ENCODE measurements around the gene CHRNA1. TPM values are rescaled to one million over a fixed set of nuclear protein-coding genes. Genes with fewer than 3 reads are reported as not detected.

Gene CHRNA1
- total RNA-seq: not detected

DNA sequence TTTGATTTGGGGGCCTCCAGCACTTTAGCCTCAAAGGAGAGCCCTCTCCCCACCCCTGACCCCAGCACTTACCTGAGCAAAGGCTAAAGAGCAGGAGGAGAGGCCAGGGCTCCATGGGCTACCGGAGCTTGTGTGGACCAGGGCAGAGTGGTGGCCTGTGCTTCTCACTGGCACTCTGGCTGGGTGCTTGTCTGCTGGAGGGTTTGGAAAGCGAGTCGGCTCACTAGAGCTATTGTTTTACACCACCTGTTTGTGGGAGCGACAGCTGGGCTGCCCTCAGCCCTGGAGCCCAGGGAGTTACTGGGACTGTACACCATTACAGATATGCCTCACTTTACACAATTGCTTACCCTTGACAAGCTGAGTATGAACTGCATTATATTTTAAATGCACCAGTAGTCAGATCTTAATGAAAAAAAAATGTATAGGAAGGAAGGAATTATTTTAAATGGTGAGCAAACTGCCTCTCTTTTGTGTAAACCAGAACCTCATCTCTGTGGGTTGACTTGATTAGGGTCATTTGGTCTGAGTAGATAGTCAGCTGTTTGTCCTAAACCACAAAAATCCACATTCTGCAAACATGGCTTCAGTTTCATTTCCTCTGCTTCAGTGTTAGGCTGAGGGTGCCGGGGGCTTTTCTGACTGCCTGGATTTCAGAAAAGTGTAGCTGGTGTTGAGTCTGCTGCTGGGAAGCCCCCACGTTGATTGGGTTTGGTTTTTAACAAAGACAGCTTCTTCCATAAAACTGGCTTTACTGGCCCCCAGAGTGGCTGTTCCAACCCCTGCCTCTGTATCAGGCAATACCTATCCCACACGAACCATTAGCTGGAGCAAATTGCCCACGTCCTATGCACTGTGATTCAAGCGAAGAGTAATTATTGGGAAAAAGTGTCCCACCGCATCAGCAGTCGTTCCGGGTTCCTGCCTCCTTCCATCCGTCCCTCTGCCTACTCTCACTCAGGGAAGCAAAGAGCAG is at the start of gene CHRNA1:
Gene CHRNA1 (minus strand): TSS at position 193 of the 976 bp plus-strand sequence. CDS start 78 bp downstream, at position 115.
- no peak for DNase-seq

DNA sequence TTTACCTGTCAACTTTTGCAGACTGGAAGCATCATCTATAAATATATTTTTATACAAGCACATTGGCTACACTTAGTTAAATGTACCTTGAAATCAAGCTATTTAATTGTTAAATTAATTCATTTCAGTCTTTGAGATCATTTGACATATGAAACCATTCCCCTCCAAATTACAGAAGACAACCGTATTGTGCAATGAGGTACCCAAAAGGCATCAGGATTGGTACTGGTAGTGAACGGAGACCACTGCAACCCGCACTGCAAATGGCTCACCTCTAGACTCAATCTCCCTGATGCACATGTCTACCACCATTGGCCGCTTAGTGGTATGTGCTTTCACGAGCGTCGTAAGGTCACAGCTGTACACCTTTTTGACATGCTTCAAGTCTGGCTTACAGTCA is 47.8 kb upstream of the CHRNA1 start:
- no peak for DNase-seq

DNA sequence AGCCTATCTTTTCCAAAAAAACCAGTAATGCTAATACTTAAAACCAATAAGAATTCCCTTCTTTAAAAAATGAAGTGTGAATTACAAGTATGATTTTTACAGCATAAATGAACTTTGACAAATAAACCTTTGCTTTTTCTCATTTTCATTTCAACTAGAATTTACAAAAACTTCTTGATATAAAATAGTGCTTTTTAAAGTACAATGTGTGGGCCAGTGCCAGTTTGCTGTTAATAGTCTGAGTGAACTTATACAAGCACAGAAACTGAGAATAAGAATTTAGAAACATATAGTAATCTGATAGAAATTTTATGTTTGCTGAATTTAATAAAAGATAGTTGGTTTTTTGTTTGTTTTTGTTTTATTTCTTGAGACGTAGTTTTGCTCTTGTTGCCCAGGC is 43.7 kb upstream of the CHRNA1 start:
- no peak for DNase-seq

DNA sequence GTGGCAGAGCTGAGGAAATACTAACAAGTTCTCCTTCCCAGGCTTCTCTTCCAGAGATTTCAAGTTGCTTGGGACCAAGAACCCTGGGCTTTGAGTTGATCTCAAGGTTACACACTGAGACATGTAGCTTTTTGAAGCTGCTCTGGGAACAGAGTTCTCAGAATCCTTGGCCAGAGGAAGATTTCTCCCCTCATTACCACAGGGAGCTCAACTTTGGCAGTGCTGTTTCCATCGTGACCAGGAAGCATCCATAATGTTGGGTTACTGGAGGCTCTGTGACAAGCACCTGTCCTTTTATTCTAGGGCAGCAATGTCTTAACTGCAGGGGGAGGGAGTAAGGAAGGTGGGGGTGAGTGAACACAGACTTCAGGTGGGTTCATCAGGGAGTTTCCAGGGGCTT is 41.5 kb upstream of the CHRNA1 start:
- DNase-seq: no peak

DNA sequence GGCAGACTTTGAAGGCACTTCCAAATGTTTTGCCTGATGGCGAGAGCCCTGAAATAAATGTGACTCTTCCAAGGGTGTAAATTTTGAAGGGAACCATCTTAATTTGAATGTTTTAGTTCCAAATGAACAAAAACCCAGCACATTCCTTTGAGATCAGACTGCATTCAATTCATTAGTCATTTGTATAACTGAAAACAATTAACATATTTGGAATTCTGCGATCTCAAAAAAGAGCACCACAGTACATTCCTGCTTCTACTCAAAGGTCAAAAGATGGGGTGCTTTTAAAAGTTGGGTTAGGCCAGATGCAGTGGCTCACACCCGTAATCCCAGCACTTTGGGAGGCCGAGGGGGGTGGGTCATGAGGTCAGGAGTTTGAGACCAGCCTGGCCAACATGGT is 38.2 kb upstream of the CHRNA1 start:
- DNase-seq: no peak

DNA sequence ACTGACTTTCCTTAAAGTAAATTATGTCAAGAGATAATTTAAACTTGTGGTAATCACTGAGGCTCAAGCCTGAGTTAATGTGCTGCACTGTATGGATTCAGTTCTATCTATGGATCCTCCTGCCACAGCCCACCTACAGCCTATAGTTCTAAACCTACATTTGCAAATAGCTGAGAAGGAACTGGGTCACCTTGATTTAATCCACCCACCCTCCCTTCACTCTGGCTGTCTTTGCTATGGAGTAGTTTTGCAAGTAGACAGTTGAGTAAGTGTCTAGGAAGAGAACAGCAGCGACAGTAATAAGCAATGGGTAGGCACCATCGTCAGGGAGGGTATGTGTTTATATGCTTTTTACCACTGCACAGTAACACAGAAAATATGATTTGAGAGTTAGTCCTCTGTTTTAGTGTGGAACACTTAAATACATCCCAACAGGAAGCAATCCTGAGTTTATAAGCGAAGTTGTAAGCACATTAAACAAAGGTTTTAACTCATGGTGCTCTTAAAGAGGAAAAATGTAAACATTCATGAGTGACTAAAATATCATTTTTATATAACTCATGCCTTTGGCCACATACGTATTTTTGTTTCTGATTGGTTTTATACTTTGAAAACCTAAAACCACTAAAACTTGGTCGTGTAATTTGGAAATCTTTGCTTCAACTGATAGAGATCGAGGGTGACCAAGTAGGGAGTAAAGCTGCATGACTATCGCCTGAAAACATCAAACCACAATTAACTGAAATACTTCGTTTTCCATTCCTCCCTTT is 36.3 kb upstream of the CHRNA1 start:
- no peak for DNase-seq

DNA sequence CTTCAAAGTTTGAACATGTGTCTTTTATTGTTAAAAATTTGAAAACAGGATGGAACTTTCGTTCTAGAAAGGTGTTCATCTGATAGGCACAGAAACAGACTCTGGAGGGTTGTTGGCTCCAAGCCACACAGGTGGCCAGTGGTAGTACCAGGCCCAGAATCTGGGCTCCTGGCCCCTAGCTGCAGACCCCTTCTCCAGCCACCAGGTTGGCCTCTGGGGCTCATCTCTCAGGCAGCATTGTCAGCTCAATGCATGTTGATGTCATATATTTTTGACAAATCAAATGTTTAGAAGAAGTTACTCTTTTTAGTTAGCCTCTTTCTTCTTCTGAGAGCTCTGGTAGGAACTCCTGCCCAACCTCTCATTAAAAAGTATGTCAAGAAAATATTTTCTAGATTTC is 34.5 kb upstream of the CHRNA1 start:
- no peak for DNase-seq

DNA sequence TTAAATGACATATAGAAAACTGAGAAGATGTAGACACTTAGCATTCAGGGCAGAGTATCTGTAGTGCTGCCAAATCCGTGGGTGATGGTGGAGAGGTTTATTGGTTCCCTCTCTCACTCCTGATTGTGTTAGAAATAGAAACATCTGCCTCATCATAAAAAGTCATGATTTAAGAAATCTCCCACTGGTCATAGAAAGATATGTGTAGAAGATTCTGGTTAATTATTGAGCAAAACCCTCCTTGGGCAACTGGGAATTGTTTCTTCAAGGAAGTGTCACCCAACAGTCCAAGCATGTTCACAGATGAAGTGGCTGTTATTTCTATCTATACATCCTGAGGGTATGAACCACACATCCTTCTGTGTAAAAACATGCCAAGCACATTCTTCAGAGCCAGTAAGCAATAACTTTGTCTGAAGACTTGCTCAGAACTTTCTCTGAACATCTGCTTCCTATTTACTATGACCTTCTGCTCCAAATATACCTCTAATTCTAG is 33.6 kb upstream of the CHRNA1 start:
- no peak for DNase-seq

DNA sequence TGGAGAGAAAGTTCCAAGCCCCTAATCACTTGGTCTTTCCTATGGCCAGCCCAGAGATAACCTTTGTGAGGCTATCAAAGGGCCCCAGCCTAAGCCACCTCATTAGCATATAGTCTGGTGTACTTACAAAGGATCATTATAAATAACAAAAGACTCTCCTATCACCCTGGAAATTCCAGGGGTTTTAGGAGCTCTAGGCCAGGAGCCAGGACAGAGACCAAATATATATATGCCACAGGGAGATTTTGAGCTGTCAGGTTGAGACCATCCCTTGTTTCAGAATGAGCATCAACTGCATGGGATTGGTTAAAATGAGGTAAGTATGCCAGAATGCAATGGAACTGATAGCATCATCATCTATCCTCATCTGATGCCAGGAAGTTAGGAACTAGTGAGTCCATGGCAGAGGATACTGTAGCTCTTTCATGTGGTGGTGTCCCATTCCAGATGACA is 32.1 kb upstream of the CHRNA1 start:
- no peak for DNase-seq

DNA sequence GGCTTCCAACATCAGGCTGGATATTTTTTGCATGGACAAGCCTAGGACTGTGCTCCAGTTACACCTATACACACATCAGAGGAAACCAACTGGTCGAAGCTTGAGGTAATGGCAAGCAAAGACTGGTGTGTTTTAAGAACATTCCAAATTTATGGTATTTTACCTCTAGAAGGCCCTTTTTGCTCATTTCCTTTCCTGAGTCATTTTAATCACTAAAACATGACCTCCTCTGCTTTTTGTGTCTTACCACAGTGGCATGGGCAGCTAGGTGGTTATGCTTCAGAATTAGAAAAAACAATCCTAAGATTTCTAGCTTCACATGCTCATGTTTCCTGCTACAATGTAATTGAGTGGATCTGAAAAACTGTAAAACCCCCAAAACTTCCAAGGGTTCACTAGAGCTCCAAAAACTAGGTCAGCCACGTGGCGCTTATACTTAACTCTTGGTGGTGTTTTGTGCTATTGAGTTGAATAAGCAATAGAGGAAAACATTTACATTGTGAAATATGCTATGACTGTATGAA is 30.6 kb upstream of the CHRNA1 start:
- DNase-seq: no peak

DNA sequence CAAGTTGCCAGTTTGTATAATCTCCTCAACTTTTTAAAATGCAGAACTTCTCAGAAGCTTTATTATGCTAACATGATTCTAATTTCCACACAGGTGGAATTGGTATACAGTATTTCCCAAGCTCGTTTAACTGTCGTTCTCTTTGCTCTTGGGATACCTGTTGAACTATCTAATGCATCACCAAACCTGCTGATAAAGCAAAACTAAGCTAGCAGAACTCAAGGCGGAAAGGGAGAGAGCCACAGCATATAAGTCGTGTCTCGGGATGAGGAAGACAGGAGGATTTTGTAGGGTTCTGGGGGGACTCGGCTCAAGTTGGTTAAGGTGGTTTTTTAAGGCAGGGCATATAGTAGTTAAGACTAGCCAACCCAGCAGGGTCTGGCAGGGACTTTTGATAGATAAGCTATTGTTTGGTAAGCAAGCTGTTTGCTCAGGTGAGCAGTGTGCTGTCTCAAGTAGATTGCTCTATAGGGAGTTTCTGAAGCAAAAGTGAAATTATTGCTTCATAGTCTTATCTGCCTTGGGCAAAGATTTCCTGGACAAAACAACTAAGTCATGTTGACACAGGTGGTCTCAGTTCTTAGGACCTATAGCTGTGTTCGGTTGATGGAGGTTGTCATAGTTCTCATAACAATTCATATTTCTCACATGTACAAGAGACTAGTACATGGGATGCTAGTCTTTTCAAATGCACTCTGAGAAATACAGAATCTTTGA is 28.2 kb upstream of the CHRNA1 start:
- no peak for DNase-seq

DNA sequence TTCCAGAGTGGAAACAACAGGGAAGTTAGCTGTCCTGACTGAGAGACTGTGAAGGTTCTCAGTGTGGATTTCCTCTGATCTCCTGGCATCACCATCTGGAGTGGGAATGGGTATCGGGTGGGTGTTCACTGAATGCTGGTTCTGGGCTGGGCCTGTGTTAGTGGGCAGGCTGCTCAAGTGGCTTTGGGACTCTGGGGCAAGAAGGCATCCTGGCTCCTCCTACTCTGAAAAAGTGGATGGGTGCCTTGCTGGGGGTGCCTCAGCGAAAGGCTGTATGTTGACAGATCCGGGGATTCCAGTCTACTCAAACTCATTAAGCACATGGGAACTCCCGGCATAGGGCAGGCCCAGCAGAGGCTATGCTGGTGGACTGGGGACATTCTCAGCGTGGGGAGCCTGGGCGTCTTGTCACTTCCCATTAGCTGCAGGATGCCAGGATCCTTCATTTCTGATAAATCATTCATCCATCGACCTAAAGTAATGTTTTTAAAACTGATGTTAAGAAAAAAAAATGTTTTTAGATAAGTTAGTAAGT is 27.5 kb upstream of the CHRNA1 start:
- DNase-seq: no peak

DNA sequence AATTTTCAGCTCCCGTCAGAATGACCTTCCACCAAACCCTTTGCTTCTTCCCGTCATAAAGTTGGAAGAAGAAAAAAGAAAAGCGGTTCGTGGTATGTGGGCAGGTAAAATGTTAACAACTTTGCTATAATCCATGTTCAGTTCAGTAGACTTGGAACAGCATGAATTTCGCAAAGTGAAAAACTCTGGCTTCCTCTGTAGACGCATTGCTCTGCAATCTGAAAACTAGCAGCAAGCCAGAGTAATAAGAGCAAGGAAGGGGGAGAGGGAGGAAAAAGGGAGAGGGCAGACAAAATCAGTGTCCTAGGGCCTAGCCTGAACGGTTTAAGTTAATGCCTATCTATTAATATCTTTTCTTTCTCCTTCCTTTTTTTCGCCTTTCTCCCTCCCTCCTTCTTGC is 26.7 kb upstream of the CHRNA1 start:
- DNase-seq: no peak

DNA sequence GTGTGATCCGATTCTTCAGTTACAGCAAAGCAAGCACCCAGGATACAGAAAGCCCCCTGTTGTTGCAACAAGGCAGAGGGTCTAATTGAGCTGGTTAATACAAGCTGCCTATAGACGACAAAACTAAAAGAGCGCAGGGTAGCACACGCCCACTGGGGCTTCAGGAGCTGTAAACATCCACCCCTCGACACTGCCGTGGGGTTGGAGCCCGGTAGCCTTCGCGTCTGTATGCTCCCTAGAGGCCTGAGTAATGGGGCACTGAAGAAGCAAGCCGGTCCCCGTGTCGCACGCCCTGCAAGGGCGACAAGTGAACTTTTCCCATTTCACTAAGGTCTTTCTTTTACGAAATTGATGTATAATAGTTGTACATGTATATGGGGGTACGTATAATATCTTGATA is 24.7 kb upstream of the CHRNA1 start:
- no peak for DNase-seq

DNA sequence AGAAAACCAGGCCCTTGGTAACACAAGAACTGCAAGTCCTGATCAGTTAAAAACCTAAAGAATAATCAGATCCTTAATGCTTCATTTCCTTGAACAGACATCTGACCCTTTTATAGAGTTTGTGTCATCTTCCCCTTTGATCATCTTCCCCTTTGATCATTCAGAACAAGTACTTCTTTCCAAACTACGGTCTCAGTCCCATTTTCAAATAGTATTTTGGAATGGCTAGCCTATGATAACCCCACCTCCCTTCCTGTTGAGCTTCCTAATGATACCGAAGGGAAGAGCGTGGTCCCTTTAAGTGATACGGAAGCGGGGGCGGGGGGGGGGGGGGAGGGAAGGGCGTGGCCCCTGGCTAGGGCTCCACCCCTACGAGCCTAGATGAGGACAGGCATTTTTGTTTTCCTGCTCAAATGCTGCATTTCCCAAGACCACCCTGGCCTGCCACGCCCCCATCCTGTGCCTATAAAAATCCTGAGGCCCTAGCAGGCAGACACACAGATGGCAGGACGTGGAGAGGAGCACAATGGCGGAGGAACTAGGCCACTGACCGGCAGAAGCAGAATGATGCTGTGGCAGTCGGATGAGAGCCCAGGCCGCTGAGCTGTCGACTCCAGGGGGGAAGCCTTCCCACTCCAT is 24.1 kb upstream of the CHRNA1 start:
- no peak for DNase-seq

DNA sequence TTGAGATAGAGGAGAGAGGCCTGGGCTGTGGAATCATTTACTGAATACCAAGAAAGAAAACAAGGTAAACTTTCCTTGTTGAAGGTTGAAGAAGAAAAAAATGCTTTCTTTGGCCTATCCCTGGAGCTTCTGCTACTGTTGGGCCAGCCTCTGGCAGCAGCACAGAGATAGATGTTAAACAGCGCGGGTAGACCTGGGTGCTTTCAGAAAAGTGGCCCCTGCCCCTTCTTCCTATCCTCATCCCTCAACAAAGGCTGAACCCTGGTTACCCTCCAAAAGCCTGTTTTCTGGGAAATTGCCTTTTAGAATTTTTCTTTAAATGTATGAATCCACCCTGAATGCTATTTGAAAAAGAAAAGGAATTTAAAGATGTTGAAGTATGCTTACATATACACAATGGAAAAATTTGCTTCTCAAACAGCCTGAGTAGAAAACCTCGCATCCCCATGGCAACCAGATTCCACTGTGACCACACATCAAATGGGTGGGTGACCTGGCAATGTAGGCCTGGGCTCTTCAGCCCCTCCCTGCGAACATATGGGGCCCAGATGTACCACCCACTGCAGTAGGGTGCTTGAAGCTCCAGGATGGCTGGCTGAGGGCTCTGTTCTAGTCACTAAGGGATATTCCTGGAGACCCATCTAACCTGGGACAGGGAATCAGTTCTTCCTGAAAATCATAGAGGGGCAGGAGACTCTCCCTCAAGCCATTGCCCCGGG is 23.4 kb upstream of the CHRNA1 start:
- DNase-seq: no peak

DNA sequence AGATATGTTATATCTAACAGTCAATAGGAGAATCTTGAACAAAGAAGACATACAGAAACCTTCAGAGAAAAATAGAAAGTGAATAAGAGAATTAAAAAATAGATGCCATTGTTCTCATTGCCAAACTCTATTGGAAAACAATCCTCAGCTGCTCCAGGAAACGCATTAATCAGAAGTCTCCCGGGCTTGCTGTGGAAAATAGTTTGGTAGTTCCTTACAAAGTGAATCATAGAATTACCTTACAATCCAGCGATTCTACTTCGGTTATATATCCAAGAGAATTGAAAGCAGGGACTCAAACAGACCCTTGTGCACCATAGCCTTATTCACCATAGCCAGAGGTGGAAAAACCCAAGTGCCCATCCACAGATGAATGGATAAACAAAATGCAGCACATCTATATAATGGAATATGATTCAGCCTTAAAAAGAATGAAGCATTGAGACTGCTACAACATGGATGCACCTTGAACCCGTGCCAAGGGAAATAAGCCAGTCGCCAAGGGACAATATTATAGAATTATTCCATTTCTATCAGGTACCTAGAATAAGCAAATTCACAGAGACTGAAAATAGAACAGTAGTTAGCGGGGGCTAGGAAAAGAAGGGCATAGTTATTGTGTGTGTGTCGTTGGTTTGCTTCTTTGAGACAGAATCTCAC is 21.9 kb upstream of the CHRNA1 start:
- DNase-seq: no peak

DNA sequence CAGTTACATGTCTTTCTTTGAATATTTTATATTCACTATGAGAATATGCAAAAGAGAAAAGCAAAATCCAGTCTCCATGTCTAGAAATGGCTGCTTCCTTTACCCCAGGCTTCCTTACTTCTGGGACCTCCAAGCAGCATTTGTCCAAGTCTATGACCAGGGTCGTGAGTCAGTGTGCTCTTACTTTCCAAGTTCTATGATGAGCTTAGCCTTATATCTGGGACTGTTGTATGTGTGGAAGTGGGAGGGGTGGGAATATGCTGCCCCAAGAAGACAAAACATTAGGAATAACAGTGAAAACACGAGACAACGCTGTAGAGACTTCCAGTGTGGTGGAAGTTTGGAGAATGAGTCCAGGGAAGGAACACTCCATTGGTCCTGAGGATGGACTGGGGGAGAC is 21.2 kb upstream of the CHRNA1 start:
- no peak for DNase-seq

DNA sequence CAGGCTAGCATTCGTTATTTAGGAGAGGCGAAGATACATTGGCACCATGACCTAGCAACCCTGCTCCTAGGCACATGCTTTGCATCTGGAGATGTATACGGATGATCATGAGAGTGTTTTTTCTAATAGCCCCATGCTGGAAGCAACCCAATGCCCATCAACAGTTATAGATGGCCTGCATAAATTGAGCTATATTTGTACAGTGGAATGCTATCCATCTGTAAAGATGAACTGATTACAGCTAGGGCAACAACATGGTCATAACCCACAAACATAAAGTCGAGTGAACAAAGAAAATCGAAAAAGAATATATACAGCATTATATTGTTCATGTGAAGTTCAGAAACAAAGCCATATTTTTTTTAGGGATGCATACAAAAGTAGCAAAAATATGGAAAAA is 20.6 kb upstream of the CHRNA1 start:
- no peak for DNase-seq

DNA sequence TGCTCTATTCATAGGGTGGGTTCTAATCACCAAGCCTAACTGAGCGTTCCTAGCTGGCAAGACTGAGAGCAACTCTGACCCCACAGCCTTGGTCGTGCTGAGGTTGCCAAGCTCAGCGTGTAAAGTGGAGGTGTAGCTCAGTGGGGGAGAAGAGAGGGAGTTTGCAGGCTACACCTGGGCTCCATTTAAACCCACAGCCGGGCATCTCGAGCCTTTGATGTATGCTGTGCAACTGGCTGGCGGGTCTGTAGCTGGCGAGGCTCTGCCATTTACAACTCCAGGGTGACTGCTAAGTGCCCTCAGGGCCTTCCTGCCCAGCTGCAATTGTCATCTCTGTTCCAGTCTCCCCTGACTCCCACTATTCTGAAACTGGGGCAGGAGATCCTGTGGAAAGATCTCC is 20.0 kb upstream of the CHRNA1 start:
- DNase-seq: no peak

DNA sequence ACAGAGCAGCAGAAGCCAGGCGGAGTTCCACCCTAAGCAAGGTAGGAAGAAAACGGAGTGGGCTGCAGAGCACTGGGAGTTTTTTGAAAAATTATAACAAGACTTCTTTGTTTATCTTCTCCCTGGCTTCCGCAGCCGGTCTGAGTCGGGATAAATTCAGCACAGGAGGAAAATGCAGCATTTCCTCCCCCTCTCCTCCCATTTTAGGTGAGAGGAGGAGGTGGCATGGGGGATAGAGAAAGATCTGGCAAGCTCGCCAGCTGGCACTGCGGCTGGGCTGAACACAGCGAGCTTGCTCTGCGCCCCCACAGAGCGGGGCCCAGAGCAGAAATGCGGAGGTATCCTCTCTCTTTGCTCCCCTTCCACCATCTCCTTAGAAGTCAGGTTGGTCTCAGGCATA is 17.7 kb upstream of the CHRNA1 start:
- DNase-seq: no peak

All from effector CD4-positive, alpha-beta T cell (primary cell).